Measurements from ENCODE around the gene OTUB1.

OTUB1 gene

DNA sequence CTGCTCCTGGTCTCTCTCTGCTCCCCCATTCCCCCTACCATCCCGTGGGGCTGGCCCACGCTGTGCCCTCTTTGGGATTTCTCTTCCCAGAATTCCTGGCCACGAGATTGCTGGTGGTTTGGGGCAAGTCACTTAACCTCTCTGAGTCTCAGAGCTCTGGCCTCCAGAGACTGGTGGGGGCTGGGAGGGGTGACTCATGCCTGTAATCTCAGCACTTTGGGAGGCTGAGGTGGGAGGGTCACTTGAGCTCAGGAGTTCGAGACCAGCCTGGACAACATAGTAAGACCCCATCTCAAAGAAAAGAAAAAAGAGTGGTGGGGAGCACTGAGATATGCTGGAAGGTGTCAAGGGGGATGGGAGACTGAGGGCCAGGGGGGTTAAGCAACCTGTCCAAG lies 18.3 kb downstream of the OTUB1 start:
- no peak for DNase-seq (ENCODE audit: low read depth in 2 of 3, low spot score in 1 of 3)

DNA sequence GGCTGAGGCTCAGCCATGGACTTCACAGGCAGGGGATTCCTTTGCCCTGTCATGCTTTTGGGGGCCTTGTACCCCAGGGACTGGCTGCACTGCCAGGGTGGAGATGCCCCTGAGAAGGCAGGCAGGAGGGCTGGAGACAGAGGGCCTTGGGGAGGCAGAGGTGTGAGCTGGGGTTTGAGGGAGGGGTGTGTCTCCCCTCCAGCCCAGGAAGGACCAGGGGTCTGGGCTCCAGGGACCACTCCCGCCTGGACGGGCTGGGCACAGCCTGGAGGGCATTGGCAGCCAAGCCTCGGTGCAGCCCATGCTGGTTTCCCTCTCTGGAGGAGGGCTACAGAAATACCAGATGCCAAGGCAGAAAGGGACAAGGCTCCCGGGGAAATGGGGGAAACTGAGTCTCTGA lies 19.5 kb downstream of the OTUB1 start:
- DNase-seq (ENCODE audit: low read depth in 2 of 3, low spot score in 1 of 3): no peak

DNA sequence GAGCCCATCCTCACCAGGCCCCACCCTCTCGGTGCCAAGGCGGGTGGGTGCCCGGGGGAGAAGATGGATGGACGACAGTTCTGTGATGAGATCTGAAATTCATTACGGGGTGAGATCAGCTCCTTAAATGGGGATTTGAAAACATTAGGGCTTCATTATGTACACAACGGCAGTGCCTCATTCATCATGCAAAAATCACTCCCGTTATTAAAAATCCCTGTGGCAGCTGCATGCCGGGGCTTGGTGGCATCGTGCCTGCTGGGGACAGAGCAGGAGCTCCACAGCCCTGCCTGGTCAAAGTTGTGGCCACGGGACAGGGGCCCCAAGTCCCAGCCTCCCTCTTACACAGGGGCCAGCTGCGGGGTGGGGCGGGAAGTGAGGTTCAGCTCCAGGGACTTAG lies 20.2 kb downstream of the OTUB1 start:
- no peak for DNase-seq (ENCODE audit: low read depth in 2 of 3, low spot score in 1 of 3)

DNA sequence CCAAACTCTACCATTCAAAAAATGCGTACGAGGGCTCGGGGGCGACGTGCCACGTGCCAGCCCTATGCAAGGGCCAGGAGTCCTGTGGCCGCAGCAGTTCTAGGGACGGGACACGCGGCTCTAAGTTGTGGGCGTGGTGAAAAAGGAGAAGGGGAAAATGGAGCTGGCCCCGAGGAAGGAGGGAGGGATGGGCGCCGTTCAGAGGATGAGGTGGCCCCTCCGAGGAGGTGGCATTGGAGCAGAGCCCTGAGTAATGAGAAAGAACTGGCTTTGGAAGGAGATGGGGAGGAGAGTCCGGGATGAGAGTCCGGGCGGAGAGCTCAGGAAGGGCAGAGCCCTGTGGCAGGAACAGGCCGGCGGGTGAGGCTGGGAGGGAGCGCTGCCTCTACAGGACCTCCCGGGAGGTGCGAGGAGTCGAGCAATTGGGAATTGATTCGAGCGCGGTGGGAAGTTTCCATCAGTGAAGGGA lies 21.0 kb downstream of the OTUB1 start:
- no peak for DNase-seq (ENCODE audit: low read depth in 2 of 3, low spot score in 1 of 3)

DNA sequence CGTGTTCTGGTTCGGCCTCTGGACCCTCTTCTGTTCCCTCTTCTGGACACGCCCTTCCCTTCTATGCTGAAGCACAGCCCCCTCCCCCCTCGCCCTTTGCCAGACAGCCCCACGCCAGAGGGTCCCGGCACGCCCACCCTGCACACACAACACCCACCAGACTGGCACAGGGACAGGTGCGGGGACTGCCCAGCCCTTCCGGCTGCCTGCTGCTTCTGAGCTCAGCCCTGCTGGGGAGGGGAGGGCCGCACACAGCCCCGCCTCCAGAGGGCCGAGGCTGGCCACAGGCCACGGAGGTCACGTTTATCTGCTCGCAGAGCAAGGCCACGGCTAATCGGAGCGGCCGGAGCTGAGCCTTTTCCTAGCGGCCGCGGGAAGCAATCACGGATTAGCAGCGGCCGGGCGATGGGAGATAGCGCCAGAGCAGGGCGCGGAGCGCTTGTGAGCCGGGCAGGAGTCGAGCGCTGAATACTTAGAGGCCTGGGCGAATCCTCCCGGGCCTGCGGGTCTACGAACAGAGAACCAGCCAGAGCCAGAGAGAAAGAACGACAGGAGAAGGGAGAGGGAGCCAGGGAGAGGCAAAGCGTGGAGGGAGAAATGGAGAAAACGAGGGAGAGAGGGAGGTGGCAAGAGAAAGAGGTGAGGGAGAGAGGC lies 21.5 kb downstream of the OTUB1 start:
- no peak for DNase-seq (ENCODE audit: low read depth in 2 of 3, low spot score in 1 of 3)

DNA sequence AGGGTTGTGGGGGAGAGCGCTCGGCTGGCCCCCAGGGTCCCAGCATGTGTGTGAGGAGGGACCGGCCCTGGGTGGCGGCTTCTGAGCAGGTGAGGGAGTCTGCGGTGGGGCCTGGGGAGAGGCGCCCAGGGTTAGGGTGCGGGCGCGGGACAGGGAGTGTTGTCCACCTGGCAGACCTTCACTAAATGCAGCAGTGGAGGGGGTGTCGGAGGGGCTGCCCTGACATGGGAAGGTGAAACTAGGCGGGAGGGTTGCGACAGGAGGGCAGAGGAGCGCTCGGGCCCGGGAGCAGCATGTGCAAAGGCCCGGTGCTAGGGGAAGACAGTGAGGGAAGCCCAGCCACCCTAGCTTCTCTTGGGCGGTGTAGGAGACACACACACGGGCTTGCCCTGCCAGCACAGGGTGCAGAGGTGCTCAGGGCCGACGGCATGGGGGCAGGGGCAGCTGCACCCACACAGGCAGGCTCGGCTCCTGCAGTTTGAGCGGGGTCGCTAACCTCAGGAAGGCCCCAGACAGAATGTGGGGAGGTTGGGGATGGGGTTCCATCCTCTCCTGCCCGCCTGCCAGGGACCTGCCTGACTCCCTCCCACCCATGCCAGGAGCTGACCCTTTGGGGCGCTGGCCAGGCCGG lies 22.2 kb downstream of the OTUB1 start:
- no peak for DNase-seq (ENCODE audit: low read depth in 2 of 3, low spot score in 1 of 3)

DNA sequence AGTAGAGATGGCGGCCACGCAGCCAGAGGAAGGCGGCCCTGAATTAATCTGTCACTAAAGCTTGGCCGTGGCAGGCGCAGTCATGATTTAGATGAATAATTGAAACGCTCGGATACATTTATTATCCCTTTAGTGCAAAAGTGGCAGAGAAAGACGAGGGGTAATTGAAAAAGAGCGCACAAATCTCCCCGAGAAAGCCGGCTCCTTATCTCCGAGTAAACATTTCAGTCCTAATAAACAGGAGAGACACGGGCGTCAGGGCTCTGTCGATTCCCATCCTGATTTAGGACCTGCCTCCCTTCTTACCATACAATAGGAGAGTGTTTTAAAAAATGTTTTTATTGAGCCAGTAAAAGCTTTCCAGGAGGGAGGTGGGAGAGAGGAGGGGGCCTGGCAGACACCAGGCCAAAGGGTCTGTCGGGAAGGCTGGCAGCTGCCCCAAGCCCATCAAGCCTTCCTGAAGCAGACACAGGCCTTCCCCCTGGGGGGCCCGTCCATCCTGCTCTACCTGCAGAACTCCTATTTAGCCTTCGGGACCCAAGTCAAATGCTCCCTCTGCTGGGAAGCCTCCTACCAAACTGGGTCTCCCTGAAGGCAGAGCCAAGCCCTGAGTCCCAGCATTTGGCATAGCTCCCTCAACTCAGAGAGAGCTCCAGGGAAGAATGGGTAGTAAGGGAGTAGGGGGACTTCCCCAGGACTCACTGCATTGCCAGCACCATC lies 22.8 kb downstream of the OTUB1 start:
- DNase-seq (ENCODE audit: low read depth in 2 of 3, low spot score in 1 of 3): no peak

DNA sequence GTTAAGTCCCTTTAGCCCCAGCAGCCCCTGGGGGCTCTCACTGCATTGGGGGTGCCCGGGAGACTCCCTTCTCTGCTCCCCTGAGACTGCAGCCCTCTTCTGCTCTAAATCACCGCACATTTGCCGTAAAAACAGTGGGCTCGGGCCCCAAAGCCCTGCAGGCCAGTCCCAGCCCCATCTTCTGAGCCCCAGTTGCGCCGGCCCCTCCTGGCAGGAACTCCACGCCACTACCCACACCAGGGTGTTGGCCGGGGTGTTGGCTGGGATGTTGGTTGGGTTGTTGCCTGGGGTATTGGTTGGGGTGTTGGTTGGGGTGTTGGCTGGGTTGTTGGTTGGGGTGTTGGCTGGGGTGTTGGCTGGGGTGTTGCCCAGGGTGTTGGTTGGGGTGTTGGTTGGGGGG lies 23.5 kb downstream of the OTUB1 start:
- no peak for DNase-seq (ENCODE audit: low read depth in 2 of 3, low spot score in 1 of 3)

DNA sequence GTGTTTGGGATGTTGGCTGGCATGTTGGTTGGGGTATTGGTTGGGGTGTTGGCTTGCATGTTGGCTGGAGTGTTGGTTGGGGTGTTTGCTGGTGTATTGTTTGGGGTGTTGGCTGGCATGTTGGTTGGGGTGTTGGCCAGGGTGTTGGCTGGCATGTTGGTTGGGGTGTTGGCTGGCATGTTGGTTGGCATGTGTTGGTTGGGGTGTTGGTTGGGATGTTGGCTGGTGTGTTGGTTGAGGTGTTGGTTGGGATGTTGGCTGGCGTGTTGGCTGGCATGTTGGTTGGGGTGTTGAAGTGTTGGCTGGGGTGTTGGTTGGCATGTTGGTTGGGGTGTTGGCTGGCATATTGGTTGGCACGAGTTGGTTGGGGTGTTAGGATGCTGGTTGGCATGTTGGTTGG lies 24.5 kb downstream of the OTUB1 start:
- no peak for DNase-seq (ENCODE audit: low read depth in 2 of 3, low spot score in 1 of 3)

DNA sequence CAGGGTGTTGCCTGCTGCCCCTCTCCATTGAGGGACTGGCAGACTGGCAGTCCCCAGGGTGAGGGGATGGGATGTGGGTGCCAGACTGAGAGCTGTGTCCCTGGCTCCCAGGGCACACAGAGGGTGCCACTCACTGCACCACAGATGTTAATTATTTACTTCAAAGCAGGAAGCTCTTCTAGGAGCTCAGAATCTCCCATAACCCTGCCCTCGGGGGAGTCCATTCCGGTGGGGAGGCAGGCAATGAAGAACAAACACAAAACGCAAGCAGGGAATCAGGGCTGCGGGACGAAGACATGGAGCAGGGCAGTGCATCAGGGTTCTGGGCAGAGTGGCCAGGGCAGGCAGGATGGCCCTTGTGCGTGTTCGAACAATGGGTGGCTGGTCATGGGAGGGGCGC lies 25.1 kb downstream of the OTUB1 start:
- DNase-seq (ENCODE audit: low read depth in 2 of 3, low spot score in 1 of 3): no peak

DNA sequence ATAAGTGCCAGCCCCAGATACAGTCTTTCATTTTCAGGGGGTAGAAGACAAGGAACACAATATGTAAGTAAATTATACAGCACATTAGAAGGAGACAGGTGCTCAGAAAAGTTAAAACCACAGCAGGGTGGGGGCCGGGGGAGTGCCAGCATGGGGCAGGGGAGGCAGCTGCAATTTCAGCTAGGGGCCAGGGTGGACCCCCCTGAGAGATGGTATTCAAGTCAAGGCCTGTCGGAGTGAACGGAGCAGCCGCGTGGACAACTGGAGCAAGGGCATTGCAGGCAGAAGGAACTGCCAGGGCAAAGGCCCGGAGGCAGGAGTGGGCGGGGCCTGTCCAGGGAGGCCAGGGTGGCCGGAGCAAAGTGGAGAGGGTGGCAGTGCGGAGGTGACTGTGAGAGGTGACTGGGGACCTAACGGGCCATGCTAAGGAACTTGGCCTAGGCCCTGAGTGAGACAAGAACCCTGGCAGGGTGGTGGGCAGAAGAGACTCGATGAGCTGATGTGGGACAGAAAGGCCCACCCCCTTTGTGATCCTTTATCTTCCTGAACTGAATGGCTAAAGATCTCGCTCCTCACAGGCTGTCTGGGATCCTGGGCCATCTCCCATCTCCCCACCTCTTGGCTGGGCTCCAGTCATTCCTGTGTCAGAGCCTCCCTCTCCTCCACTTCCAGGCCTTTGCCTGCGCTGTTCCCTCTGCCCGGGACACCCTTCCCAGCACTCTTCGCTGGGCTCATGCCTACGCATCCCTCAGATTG lies 27.1 kb downstream of the OTUB1 start:
- DNase-seq (ENCODE audit: low read depth in 2 of 3, low spot score in 1 of 3): no peak

DNA sequence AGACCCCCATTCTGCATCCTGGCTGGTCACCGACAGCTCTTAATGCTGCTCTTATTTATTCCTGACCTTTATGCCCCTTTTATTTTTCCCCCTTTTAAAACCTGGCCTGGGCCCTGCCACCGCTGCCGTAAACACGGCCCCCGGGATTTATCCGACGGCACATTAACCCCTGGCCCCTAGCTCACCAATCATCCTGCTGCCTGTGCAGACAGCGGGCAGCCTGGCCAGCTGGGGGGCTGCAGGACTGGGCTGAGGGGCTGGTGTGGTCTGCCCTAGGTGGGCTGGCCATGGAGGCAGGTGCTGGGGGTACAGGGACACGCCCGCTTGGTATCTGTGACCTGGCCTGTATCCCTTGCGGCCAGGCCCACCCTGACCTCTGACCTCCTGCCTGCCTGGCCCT lies 28.1 kb downstream of the OTUB1 start:
- DNase-seq (ENCODE audit: low read depth in 2 of 3, low spot score in 1 of 3): no peak

DNA sequence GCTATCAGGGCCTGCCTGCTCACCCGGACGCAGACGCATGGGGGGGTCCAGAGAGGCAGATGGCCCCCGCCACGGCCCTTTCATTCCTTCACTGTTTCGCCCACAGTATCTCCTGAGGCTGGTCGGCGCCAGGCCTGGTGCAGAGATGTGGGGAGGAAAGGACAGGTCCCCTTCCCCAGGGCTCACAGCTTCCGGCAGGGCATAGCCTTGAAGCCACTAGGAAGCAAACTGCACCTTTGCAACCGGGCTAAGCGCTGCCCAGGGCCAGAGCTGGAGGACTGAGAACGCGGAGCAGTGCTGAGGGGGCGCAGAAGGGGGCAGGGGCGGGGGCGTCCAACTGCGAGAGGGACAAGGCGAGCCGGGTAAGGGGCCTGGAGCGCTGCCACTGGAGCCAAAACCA lies 29.3 kb downstream of the OTUB1 start:
- DNase-seq (ENCODE audit: low read depth in 2 of 3, low spot score in 1 of 3): no peak

DNA sequence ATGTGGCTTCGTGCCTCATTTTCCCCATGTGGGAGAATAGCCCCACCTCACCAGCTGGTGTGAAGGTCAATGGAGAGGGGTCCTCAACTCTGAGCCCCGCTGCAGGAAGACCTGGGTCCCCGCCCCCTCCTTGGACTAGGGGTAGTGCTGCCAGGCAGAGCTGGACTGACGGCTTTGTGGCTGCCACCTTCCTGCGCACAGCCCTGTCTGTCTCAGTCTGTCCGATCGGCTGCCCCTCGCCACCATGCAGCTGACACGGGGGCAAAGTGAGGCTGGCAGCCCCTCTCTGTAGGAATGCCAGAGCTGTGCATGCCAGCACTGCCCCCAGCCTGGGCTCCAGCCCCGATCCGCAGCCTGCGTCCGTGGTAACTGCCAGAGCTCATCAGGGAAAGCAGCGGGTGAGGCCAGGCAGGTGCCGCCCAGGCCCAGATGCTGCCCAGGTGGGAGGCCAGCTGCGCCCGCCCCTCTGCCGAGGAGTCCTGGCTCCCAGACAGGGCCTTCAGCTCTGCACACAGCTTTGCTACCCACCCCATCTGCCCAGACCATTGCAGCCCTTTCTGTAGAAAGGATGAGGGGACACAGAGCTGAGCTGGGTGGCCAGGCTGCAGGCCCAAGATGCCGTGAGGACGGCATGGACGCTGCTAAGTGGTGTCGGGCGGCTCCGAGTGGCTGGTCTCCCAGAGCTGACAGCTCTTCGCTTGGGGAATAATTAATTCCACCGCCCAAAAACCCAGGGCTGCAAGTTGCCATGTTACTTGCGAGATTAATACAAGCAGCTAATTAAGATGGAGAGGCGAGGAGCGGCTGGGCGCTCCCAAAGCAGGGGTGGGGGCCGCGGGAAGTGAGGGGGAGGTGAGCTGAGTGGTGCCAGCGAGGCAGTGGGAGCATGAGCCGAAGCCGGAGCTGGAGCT lies 30.0 kb downstream of the OTUB1 start:
- no peak for DNase-seq (ENCODE audit: low read depth in 2 of 3, low spot score in 1 of 3)

DNA sequence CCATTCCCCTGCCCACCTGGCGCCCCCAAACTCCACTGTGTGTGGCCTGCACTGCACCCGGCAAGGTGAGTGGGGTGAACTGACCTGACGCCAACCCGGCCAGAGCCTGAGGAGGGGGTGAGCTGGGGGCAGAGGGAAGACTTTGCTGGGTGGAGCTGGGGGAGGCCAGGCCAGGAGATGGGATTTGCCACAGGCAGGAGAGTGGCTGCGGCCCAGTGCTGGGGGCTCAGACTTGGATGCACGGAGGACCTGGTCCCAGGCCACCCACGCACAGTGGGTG lies 31.6 kb downstream of the OTUB1 start:
- no peak for DNase-seq (ENCODE audit: low read depth in 2 of 3, low spot score in 1 of 3)

DNA sequence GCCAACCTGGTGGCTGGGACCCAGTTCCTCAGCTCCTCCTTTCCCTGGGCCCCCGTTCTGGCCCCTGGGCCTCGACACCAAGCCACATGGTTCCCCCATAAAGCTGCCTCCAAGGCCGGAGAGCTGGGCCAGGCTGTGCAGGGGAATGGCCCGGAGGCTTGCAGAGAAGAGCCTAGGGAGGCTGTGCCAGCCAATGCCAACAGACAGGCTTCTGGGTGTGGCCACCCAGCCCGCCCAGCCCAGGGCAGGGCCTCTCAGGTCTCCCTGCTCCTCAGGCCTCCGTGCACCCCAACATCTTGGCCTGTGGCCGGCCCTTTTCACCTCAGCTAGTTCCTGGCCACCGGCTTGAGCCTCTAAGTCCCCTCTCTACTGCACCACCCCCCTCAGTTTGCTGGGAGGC lies 32.1 kb downstream of the OTUB1 start:
- no peak for DNase-seq (ENCODE audit: low read depth in 2 of 3, low spot score in 1 of 3)

DNA sequence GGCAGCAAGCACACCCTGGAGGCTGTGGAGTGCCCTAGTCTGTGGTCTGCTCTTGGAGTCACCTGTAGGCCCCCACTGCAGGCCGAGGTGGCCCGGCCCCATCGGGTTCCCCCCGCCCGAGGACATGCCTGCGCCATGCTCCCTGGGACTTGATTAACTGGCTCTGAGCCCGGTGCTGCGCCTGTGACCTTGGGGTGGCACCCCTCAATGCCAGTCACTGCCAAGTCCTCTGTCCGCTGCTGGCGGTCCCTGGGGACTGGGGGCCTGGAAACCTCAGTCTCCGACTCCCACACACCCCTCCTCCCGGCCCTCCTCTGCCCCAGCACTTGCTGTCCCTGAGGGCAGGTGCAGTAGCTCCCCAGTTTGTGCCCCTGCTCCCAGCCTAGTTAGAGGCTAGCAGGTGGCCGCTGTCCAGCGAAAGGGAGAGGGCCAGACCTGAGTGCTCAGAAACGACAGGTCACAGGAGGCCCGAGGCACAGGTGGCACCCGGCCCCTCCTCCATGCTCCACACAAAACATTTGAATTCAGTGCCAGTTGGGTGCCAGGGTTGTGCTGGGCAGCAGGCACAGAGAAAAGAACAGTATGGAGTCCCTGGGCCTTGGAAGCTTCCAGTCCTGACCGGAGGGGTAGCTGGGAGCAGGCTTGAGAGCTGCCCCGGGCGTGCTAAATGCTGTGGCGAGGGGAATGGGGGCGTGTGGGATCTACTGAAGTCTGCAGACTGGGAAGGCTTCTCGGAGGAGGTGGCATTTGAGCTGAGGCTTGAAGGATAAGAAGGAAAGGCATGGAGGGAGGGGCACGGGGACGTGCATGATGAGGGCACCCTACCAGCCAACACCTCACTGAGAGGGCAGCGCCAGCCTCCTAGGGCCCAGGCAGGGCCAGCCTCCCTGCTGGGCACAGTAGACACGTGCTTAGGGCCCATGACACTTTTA lies 33.1 kb downstream of the OTUB1 start:
- no peak for DNase-seq (ENCODE audit: low read depth in 2 of 3, low spot score in 1 of 3)

DNA sequence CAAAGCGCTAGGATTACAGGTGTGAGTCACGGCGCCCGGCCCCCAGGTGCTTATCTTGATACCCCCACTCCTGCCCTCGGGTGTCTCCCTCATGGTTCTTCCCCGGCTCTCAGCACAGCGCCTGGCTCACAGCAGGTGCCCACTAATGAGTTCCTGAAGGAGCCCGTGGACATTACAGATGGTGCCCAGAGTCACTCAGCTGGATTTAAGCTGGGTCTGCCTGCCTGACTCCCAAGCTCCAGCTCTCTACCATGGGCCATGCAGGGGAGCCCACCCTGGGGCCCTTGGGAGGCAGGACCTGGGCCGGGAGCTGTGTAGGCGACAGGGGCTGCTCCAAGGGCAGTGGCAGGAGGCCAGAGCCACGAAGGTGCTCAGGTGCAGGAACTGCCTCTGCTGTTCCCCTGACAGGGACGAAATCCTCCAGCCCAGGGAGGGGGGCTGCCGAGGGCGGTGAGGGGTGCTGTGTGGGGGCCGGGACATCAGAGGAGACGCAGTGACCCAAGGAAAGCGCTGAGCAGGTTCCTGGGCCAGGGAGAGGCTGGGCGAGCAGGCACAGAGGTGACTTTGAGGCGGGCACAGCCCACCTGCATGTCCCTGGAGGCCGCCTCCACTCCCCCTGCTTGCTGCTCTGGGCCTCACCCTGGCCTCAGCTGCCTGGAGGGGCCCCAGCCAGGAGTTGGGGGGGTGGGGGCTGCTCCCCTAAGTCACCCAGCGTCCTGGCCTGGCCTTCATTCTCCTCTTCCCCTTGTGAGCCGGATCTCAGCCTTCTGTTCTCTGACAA lies 34.9 kb downstream of the OTUB1 start:
- DNase-seq (ENCODE audit: low read depth in 2 of 3, low spot score in 1 of 3): no peak

DNA sequence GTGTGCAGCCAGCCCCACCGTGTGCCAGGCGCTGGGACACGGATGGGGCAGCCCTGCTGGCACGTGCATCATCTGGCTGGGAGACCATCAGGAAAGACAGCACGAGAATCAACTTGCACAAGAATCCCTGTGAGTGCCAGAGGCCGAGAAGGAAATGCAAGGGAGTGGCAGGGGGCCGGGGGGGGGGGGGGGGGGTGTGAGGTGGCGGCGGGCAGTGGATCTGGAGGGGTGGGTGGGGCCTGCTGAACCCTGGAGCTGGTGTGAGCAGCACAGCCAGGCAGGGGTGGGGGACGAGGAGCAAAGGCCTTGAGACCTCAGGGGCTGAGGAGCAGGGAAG lies 35.5 kb downstream of the OTUB1 start:
- no peak for DNase-seq (ENCODE audit: low read depth in 2 of 3, low spot score in 1 of 3)

Measured in stimulated activated CD4-positive, alpha-beta T cell treated with anti-CD3 and anti-CD28 coated beads, Interleukin-12 subunit alpha, Interleukin-12 subunit beta, amount 100 ng/mL, for 48 hours (primary cell).